ENCODE data around the gene FAM76A. TPM values are rescaled to one million over a fixed set of nuclear protein-coding genes. Genes with fewer than 3 reads are reported as not detected.
A peak's percentile ranks its signal among the peaks of the same experiment; 100 is the strongest.

The FAM76A gene
- total and polyA plus RNA-seq, 9 of the 15 experiments (the other 6 are each of a cell fraction or from before 2014, with no cell fraction given) = 9.5 to 14.6 (median 11.4) TPM

- peaks cover 27% of the 10 kb centered on the region for H3K79me2 ChIP-seq (ENCODE audit: control insufficient read depth, insufficient read depth, low read length)
- in situ Hi-C loops (cut with MboI) = no loop called here
- POLR2A ChIA-PET = interaction anchor here (0.7 to 1.2 kb wide), 4 partner anchors 14 to 859 kb away, joined by 3 to 4 read pairs (median 3); partner anchors contain the start of gene RNU11
- TF ChIP-seq CBFA2T3 (IDR thresholded peaks at IDR 0.05) (peak; percentile 58), NR2F6 (CRISPR knock-in tag; IDR thresholded peaks at IDR 0.05) (no peak), SMARCE1 (IDR thresholded peaks at IDR 0.05) (0 out of 2 replicates have a peak, but pooled peaks have one; percentile 27), REST (IDR thresholded peaks at IDR 0.05; ENCODE audit: borderline replicate concordance) (peak; percentile 31; the same call in 1 of the 2 replicates), REST (CRISPR knock-in tag; IDR thresholded peaks at IDR 0.05; ENCODE audit: low read depth) (no peak), ARID1B (IDR thresholded peaks at IDR 0.05) (peak; percentile 57; the same call in 1 of the 2 replicates), DPF2 (IDR thresholded peaks at IDR 0.05) (peak; percentile 46; the same call in 1 of the 2 replicates), PKNOX1 (IDR thresholded peaks at IDR 0.05) (peak; percentile 65), THRA (IDR thresholded peaks at IDR 0.05) (peak; percentile 79), SIX5 (IDR thresholded peaks at IDR 0.05; ENCODE audit: borderline replicate concordance in 1 of 2, insufficient read depth in 1 of 2, low read depth in 1 of 2, low read length in 2 of 2) (no peak), HDAC8 (tag; IDR thresholded peaks at IDR 0.05) (no peak), EP300 (IDR thresholded peaks at IDR 0.05; ENCODE audit: low read length) (peak; percentile 70)
These were observed 63.8 kb downstream of the FAM76A start for GRCh38 chr1:27789540-27790041.

More at GRCh38 chr1:27789540-27790041, 63.8 kb downstream of the FAM76A start:
- Histone ChIP-seq H3K4me1 (replicated peaks in 1 of 2; ENCODE audit: control insufficient read depth in 2 of 2, insufficient read depth in 2 of 2, low read length in 2 of 2) (peaks cover 7 to 18% of the 10 kb centered on the region in 2 experiments), H3K27ac (ENCODE audit: extremely low read depth, low read depth, low read length) (peak overlapping the region; percentile 22; the same call in 1 of the 3 replicates), H3K4me3 (no peak overlapping the region), H3K9me1 (ENCODE audit: control insufficient read depth, insufficient read depth, low read length) (peaks cover 5% of the 10 kb centered on the region), H3K36me3 (ENCODE audit: control insufficient read depth, insufficient read depth, low read length) (peaks cover 32% of the 10 kb centered on the region), H4K20me1 (replicated peaks; ENCODE audit: control insufficient read depth, insufficient read depth, low read length) (peaks cover 6% of the 10 kb centered on the region; the same call in 1 of the 2 replicates), H3K9ac (ENCODE audit: insufficient read depth in 1 of 2, low read depth in 2 of 2, low read length in 2 of 2) (no peak overlapping the region), H2AFZ (ENCODE audit: low read depth, low read length) (no peak overlapping the region), H3K4me2 (ENCODE audit: insufficient read depth, low read length) (no peak overlapping the region), H3K27me3 (ENCODE audit: control insufficient read depth in 2 of 2, insufficient read depth in 2 of 2, low read length in 2 of 2) (no peaks in the 10 kb centered on the region), H3K9me3 (replicated peaks; ENCODE audit: control insufficient read depth, insufficient read depth, low read depth, low read length) (peaks cover 3% of the 10 kb centered on the region; the same call in 1 of the 2 replicates)
- no peak for FAIRE-seq
- peak in 2 of 4 experiments; percentile 38 to 44 for DNase-seq (ENCODE audit: extremely low read depth in 1 of 4, low spot score in 3 of 4)
- CTCF ChIA-PET (ENCODE audit: low intra/inter-chr PET ratio) = no interaction called here
- 63% methylated on average over 4 of the region's 4 CpGs for WGBS (ENCODE audit: insufficient coverage, low coverage, missing lambda C conversion rate)
- BruUV-seq (replicated peaks) = no TSS peak
- intact Hi-C loops (cut with micrococcal nuclease) = no loop called here
- ATAC-seq = peak; percentile 62

All from K562 (cell line).